OCI-LY1 (cell line): ENCODE results near the gene ZFYVE28.

Experiments
- CTCF ChIP-seq: fragments of 200-600 bp; sonication (generic), shearing (Covaris generic); IDR thresholded peaks from 2 replicates; pipeline ENCODE4 v1.5.1; 2017; ENCODE audit warnings: mild to moderate bottlenecking, antibody characterized with exemption, low read length, moderate library complexity, mixed read lengths
- EZH2 ChIP-seq: fragments of 200-600 bp; sonication (generic), shearing (Covaris generic); IDR thresholded peaks from 2 replicates; pipeline ENCODE4 v1.8.0; 2017; ENCODE audit warnings: borderline replicate concordance, mixed run types, mild to moderate bottlenecking, antibody characterized with exemption, low read length, moderate library complexity, mixed read lengths

GRCh38 chr4:2449511-2450392, 31.3 kb upstream of the ZFYVE28 start:
- TF ChIP-seq EZH2 = no peak
- no peak for TF ChIP-seq CTCF
